H1 (cell line): Measurements from ENCODE around the gene ZNF546. TPM values are rescaled to one million over a fixed set of nuclear protein-coding genes. Genes with fewer than 3 reads are reported as not detected.
A peak's percentile ranks its signal among the peaks of the same experiment; 100 is the strongest.

Source experiments
- CTCF ChIA-PET: fragments of 300-600 bp; sonication (Branson Sonifier 250); formaldehyde crosslinking; loops from one replicate; lab custom pipeline; 2021; ENCODE audit not compliant: partially characterized antibody; lab: Charles Lee
- POLR2A ChIA-PET: fragments of 300-600 bp; sonication (Branson Sonifier 250); formaldehyde crosslinking; loops from one replicate; lab custom pipeline; 2021; ENCODE audit warnings: inconsistent platforms; ENCODE audit not compliant: partially characterized antibody; lab: Charles Lee
- DNase-seq, 2 experiments: peaks; one replicate each; pipeline versions ENCODE4 v3.0.0 to v3.0.0-alpha.2; 2010 to 2022; ENCODE audit warnings: low spot score in 2 of 2, low read depth in 1 of 2, mixed read lengths in 1 of 2
- FAIRE-seq: peaks from 2 replicates; lab custom pipeline; 2011; peaks lifted over from hg19 to GRCh38; lab: Jason Lieb, UNC
- H2AFZ ChIP-seq: 2 replicates; pipeline ENCODE4 v1.8.1; 2012; ENCODE audit warnings: low read length, inconsistent platforms
- H2AK5ac ChIP-seq: 2 replicates; pipeline ENCODE4 v1.6.1; 2013; ENCODE audit warnings: low read depth, low read length
- H2BK120ac ChIP-seq: replicated peaks from 2 replicates; pipeline ENCODE3; 2013; ENCODE audit warnings: low read depth, low read length, inconsistent platforms
- H2BK12ac ChIP-seq: 2 replicates; pipeline ENCODE4 v1.6.1; 2013; ENCODE audit warnings: low read depth, low read length
- H2BK15ac ChIP-seq: 2 replicates; pipeline ENCODE4 v1.6.1; 2013; ENCODE audit warnings: low read length
- H2BK20ac ChIP-seq: 2 replicates; pipeline ENCODE4 v1.6.1; 2013; ENCODE audit warnings: low read length
- H2BK5ac ChIP-seq: 2 replicates; pipeline ENCODE4 v1.6.1; 2013; ENCODE audit warnings: low read depth, low read length
- H3K14ac ChIP-seq: 2 replicates; pipeline ENCODE4 v1.6.1; 2013; ENCODE audit warnings: inconsistent platforms; ENCODE audit not compliant: insufficient read length
- H3K18ac ChIP-seq: 2 replicates; pipeline ENCODE4 v1.6.1; 2013; ENCODE audit warnings: low read length; ENCODE audit errors: extremely low read depth
- H3K23ac ChIP-seq: 2 replicates; pipeline ENCODE4 v1.6.1; 2013; ENCODE audit warnings: inconsistent platforms; ENCODE audit not compliant: insufficient read length
- H3K23me2 ChIP-seq: 2 replicates; pipeline ENCODE4 v1.6.1; 2013; ENCODE audit warnings: low read depth, low read length
- H3K27ac ChIP-seq: 2 replicates; pipeline ENCODE4 v1.6.1; 2011; ENCODE audit warnings: low read depth, low read length, inconsistent platforms
- H3K27me3 ChIP-seq, 4 experiments: replicated peaks in 1 of 4; 1 replicate in 1 of 4; 2 replicates in 3 of 4; pipeline versions ENCODE4 v1.6.1 to v1.8.1; 2011 to 2013; ENCODE audit warnings: low read length in 3 of 4, mild to moderate bottlenecking in 3 of 4, inconsistent platforms in 2 of 4, mixed read lengths in 2 of 4, moderate library complexity in 1 of 4; ENCODE audit not compliant: control insufficient read depth in 3 of 4, insufficient read depth in 3 of 4; ENCODE audit errors: extremely low read depth in 1 of 4
- H3K36me3 ChIP-seq, 4 experiments: 2 replicates each; pipeline versions ENCODE4 v1.6.1 to v1.8.1; 2011 to 2013; ENCODE audit warnings: mild to moderate bottlenecking in 4 of 4, low read length in 3 of 4, moderate library complexity in 2 of 4, control low read depth in 1 of 4, inconsistent platforms in 1 of 4; ENCODE audit not compliant: insufficient read depth in 4 of 4, control insufficient read depth in 2 of 4
- H3K4ac ChIP-seq: replicated peaks from 2 replicates; pipeline ENCODE3; 2013; ENCODE audit warnings: low read length, low read depth, mixed read lengths, inconsistent platforms; ENCODE audit not compliant: insufficient read length
- H3K4me1 ChIP-seq, 4 experiments: replicated peaks in 1 of 4; 1 replicate in 1 of 4; 2 replicates in 3 of 4; pipeline versions ENCODE4 v1.6.1 to v1.8.1; 2011 to 2013; ENCODE audit warnings: low read length in 3 of 4, inconsistent platforms in 2 of 4, mixed read lengths in 1 of 4; ENCODE audit not compliant: insufficient read depth in 4 of 4, control insufficient read depth in 3 of 4
- H3K4me2 ChIP-seq, 2 experiments: 2 replicates each; pipeline versions ENCODE4 v1.6.1 to v1.8.1; 2011 to 2013; ENCODE audit warnings: low read depth in 2 of 2, low read length in 2 of 2, control low read depth in 1 of 2, inconsistent platforms in 1 of 2, mild to moderate bottlenecking in 1 of 2; ENCODE audit not compliant: insufficient read depth in 1 of 2
- H3K4me3 ChIP-seq, 4 experiments: fragments of 200-600, 300-600 bp in 1 of 4; sonication (generic), shearing (Covaris generic), sonication (Bioruptor Twin) in 1 of 4; 2 replicates each; pipeline versions ENCODE4 v1.5.1 to v1.8.1; 2011 to 2016; ENCODE audit warnings: low read length in 4 of 4, low read depth in 3 of 4, control low read depth in 2 of 4, inconsistent platforms in 2 of 4, mild to moderate bottlenecking in 2 of 4, mixed read lengths in 1 of 4, moderate library complexity in 1 of 4; ENCODE audit not compliant: insufficient read depth in 2 of 4; ENCODE audit errors: extremely low read depth in 1 of 4
- H3K56ac ChIP-seq: replicated peaks from 2 replicates; pipeline ENCODE3; 2013; ENCODE audit warnings: low read depth, mild to moderate bottlenecking, mixed read lengths, low read length, inconsistent platforms; ENCODE audit not compliant: insufficient read length
- H3K79me1 ChIP-seq: 2 replicates; pipeline ENCODE4 v1.6.1; 2013; ENCODE audit warnings: low read depth, low read length, control low read depth
- H3K79me2 ChIP-seq, 2 experiments: 2 replicates each; pipeline versions ENCODE4 v1.6.1 to v1.8.1; 2012 to 2013; ENCODE audit warnings: low read length in 2 of 2, mild to moderate bottlenecking in 2 of 2, inconsistent platforms in 1 of 2; ENCODE audit not compliant: insufficient read depth in 2 of 2, control insufficient read depth in 1 of 2
- H3K9ac ChIP-seq, 4 experiments: replicated peaks in 1 of 4; 1 replicate in 1 of 4; 2 replicates in 3 of 4; pipeline versions ENCODE4 v1.6.1 to v1.8.1; 2011 to 2013; ENCODE audit warnings: low read depth in 3 of 4, low read length in 3 of 4, control low read depth in 2 of 4, mild to moderate bottlenecking in 2 of 4, moderate library complexity in 2 of 4, inconsistent platforms in 1 of 4; ENCODE audit errors: extremely low read depth in 1 of 4
- H3K9me3 ChIP-seq, 2 experiments: 2 replicates each; pipeline versions ENCODE4 v1.6.1 to v1.8.1; 2012 to 2013; ENCODE audit warnings: mild to moderate bottlenecking in 2 of 2, moderate library complexity in 2 of 2, control low read depth in 1 of 2, inconsistent platforms in 1 of 2, low read depth in 1 of 2, low read length in 1 of 2, mixed read lengths in 1 of 2; ENCODE audit not compliant: insufficient read depth in 2 of 2
- H4K20me1 ChIP-seq, 2 experiments: replicated peaks in 1 of 2; 2 replicates each; pipeline versions ENCODE3 to v1.8.1; 2011 to 2013; ENCODE audit warnings: inconsistent platforms in 2 of 2, low read length in 2 of 2, mild to moderate bottlenecking in 1 of 2; ENCODE audit not compliant: insufficient read depth in 2 of 2, control insufficient read depth in 1 of 2
- H4K5ac ChIP-seq: 2 replicates; pipeline ENCODE4 v1.6.1; 2013; ENCODE audit warnings: low read length, low read depth, mixed read lengths, inconsistent platforms; ENCODE audit not compliant: insufficient read length
- H4K8ac ChIP-seq: 2 replicates; pipeline ENCODE4 v1.8.0; 2013; ENCODE audit warnings: mild to moderate bottlenecking, moderate library complexity, low read length, inconsistent platforms; ENCODE audit not compliant: insufficient read depth; ENCODE audit errors: extremely low read depth
- H4K91ac ChIP-seq: replicated peaks from 2 replicates; pipeline ENCODE3; 2013; ENCODE audit warnings: low read length, mixed read lengths, inconsistent platforms; ENCODE audit not compliant: insufficient read length
- CBX5 ChIP-seq: fragments of 300-800, 300-1000 bp; sonication (generic); IDR thresholded peaks from 2 replicates; pipeline ENCODE4 v1.7.1; 2016; ENCODE audit warnings: antibody characterized with exemption, low read length, low read depth
- CHD1 ChIP-seq: IDR thresholded peaks from 2 replicates; pipeline ENCODE4 v1.6.1; 2012; ENCODE audit warnings: low read depth, low read length, improper control_type of control experiment
- GABPA ChIP-seq: IDR thresholded peaks from 2 replicates; pipeline ENCODE4 v1.6.1; 2011; ENCODE audit warnings: mild to moderate bottlenecking, low read length, moderate library complexity, borderline replicate concordance; ENCODE audit not compliant: insufficient read depth
- GTF2F1 ChIP-seq: IDR thresholded peaks from 2 replicates; pipeline ENCODE4 v1.6.1; 2012; ENCODE audit warnings: low read depth, low read length, improper control_type of control experiment, borderline replicate concordance
- HDAC6 ChIP-seq: IDR thresholded peaks from one replicate; pipeline ENCODE4 v1.7.1; 2012; ENCODE audit warnings: low read depth, mild to moderate bottlenecking, inconsistent platforms, low read length, moderate library complexity
- KDM4A ChIP-seq: IDR thresholded peaks from one replicate; pipeline ENCODE4 v1.7.1; 2012; ENCODE audit warnings: low read depth, mild to moderate bottlenecking, moderate library complexity, low read length, inconsistent platforms; ENCODE audit not compliant: severe bottlenecking
- KDM5A ChIP-seq: fragments of 200-600 bp; IDR thresholded peaks from 2 replicates; pipeline ENCODE4 v1.7.1; 2012; ENCODE audit warnings: mild to moderate bottlenecking, low read length, inconsistent platforms, mixed read lengths
- POU5F1 ChIP-seq: IDR thresholded peaks from 2 replicates; pipeline ENCODE4 v1.6.1; 2011; ENCODE audit warnings: low read depth, mild to moderate bottlenecking, low read length, moderate library complexity
- RBBP5 ChIP-seq: IDR thresholded peaks from 2 replicates; pipeline ENCODE4 v1.7.1; 2012; ENCODE audit warnings: low read depth, mild to moderate bottlenecking, inconsistent platforms, low read length, moderate library complexity, borderline replicate concordance
- SIN3A ChIP-seq, 2 experiments: IDR thresholded peaks in 1 of 2; conservative IDR thresholded peaks in 1 of 2; 2 replicates each; pipeline ENCODE4 v1.6.1; 2011 to 2012; ENCODE audit warnings: low read length in 2 of 2, improper control_type of control experiment in 1 of 2, low read depth in 1 of 2, mild to moderate bottlenecking in 1 of 2
- SP2 ChIP-seq: IDR thresholded peaks from 2 replicates; pipeline ENCODE4 v1.6.1; 2012; ENCODE audit warnings: mild to moderate bottlenecking, low read length, inconsistent platforms
- SUZ12 ChIP-seq: fragments of 200-600 bp; sonication (generic); IDR thresholded peaks from 2 replicates; pipeline ENCODE4 v1.6.1; 2012; ENCODE audit warnings: mild to moderate bottlenecking, inconsistent platforms, low read length, moderate library complexity, mixed read lengths
- ZNF274 ChIP-seq: IDR thresholded peaks from 2 replicates; pipeline ENCODE4 v1.7.0; 2012; ENCODE audit warnings: low read length, borderline replicate concordance; ENCODE audit errors: extremely low read depth
- WGBS, 2 experiments: shearing (Covaris generic) in 1 of 2; methylation state at CpG; one replicate each; pipeline versions ENCODE4 v1.1.6 to v1.1.7; 2013 to 2015; ENCODE audit warnings: low lambda C conversion rate in 2 of 2, mixed read lengths in 2 of 2, inconsistent platforms in 1 of 2, low coverage in 1 of 2, missing lambda C conversion rate in 1 of 2; ENCODE audit not compliant: insufficient replicate concordance in 2 of 2, insufficient coverage in 1 of 2, insufficient read length in 1 of 2; ENCODE audit errors: extremely low coverage in 1 of 2, missing lambda C conversion rate in 1 of 2; 5-methylcytosine and 5-hydroxymethylcytosine counted together
- polyA plus RNA-seq, 7 experiments: library from polyadenylated mRNA; depleted of rRNA in 3 of 7; stranded (reverse) in 5 of 7; unstranded in 2 of 7; fragments of >200 nt in 5 of 7; fragments of 200-250 nt in 2 of 7; gene quantifications; 1 replicate in 5 of 7; 2 replicates in 1 of 7; 4 replicates in 1 of 7; pipeline versions ENCODE4 v1.2.1 to v1.2.3, GENCODE V29; 2011 to 2013; ENCODE audit warnings: missing spikeins in 2 of 7, mixed read lengths in 2 of 7
- total RNA-seq: library from RNA; stranded (reverse); fragmentation: NEBNext Ultra II Directional; extraction: Animal tissue kit (Norgen Biotek cat#: 25700); gene quantifications from 2 replicates; pipeline ENCODE4 v1.2.1, GENCODE V29; 2021

Gene ZNF546
- total and polyA plus RNA-seq, 2 of the 8 experiments (the other 6 are each of a cell fraction or from before 2014, with no cell fraction given), result 0.21 to 1.1 TPM

DNA sequence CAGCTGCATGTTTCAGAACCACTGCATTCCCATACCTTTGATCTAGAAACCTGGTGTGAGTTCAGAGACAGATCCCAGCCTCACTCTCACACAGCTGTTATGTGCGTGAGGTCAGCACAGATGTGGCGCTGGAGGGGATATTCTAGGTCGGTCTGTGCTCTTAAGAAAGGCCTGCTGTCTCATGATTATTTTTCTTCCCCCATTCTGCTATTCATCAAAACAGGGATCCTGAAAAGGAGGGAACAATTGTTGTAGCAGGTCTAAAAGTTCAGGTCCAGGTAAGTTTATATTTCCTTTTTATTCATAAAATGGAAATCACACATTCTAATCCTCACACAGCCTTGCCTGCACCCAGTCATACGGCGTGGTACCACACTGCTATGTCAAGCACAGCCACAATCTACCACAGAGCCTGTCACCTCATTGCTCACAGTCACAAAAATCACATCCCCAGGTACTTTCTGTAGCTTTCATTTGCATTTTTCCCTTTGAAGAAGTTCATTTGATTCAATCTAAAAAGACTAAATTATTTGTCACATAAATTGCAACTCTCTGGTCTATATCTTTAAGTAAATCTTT is 867 bp downstream of the ZNF546 start:
- H3K56ac ChIP-seq, result no peak overlapping the region
- no peak overlapping the region for H2BK15ac ChIP-seq
- no peak overlapping the region for H3K23ac ChIP-seq
- peaks cover 9% of the 10 kb centered on the region for H3K23me2 ChIP-seq
- no peak overlapping the region for H3K9ac ChIP-seq
- H3K18ac ChIP-seq, result no peak overlapping the region
- peak overlapping the region; percentile 78 to 97 (median 96); a peak in 7 of 8 replicates for H3K4me3 ChIP-seq
- peaks cover 9 to 15% of the 10 kb centered on the region in 2 experiments; a peak in 2 of 4 replicates for H3K9me3 ChIP-seq
- H3K14ac ChIP-seq, result no peak overlapping the region
- H3K79me2 ChIP-seq, result peaks cover 5 to 12% of the 10 kb centered on the region in 2 experiments; a peak in 3 of 4 replicates
- H2AK5ac ChIP-seq, result no peak overlapping the region
- no peaks in the 10 kb centered on the region for H3K27me3 ChIP-seq
- H3K79me1 ChIP-seq, result peaks cover 3% of the 10 kb centered on the region; the same call in 1 of the 2 replicates
- H4K20me1 ChIP-seq, result no peaks in the 10 kb centered on the region
- DNase-seq (no peak), FAIRE-seq (no peak)
- no peak overlapping the region for H2BK5ac ChIP-seq
- no peak overlapping the region for H2BK20ac ChIP-seq
- peaks cover 0 to 3% (median 1%) of the 10 kb centered on the region in 4 experiments; a peak in 3 of 7 replicates for H3K4me1 ChIP-seq
- peak overlapping the region; percentile 97 for H2AFZ ChIP-seq
- CTCF ChIA-PET, result interaction anchor here (1.2 kb wide), 1 partner anchor 188 kb away, joined by 3 read pairs; no protein-coding TSS in a partner anchor
- WGBS, 2 experiments, result 89% methylated on average over 5 of the region's 5 CpGs; no CpG with 5 or more reads in 1 of the 2 experiments
- no peaks in the 10 kb centered on the region for H3K36me3 ChIP-seq
- no peak overlapping the region for H2BK12ac ChIP-seq
- no peak overlapping the region for H4K5ac ChIP-seq
- no peak overlapping the region for H3K4ac ChIP-seq
- H3K4me2 ChIP-seq, result peak overlapping the region; percentile 84 to 97
- no peak overlapping the region for H4K91ac ChIP-seq
- no peak overlapping the region for H2BK120ac ChIP-seq
- no peak overlapping the region; the same call in 1 of the 2 replicates for H4K8ac ChIP-seq
- POLR2A ChIA-PET, result interaction anchor here (1.0 to 1.6 kb wide), 2 partner anchors 11 to 27 kb away, joined by 3 to 4 read pairs; partner anchors contain the start of gene PSMC4
- no peak overlapping the region for H3K27ac ChIP-seq
- no peak for TF ChIP-seq SUZ12
- TF ChIP-seq CBX5, result no peak
- TF ChIP-seq POU5F1, result no peak
- no peak for TF ChIP-seq HDAC6
- TF ChIP-seq KDM4A, result no peak
- TF ChIP-seq GABPA, result no peak
- TF ChIP-seq SP2, result no peak
- no peak for TF ChIP-seq KDM5A
- no peak for TF ChIP-seq ZNF274
- TF ChIP-seq CHD1, result no peak
- no peak for TF ChIP-seq SIN3A (conservative IDR thresholded peaks at IDR 0.05 in 1 of 2, IDR thresholded peaks at IDR 0.05 in 1 of 2; ENCODE audit: low read depth in 1 of 2, low read length in 2 of 2)
- TF ChIP-seq GTF2F1, result no peak
- no peak for TF ChIP-seq RBBP5
